Body of pancreas (tissue), 4 donors: ENCODE results near the gene CAPRIN1.

Experiments
- POLR2A ChIP-seq, 3 donors: fragments of 450-650 bp; IDR thresholded peaks; one replicate each; pipeline ENCODE4 v1.6.1; 2016; ENCODE audit warnings: antibody characterized with exemption in 3 of 3, mild to moderate bottlenecking in 2 of 3
- TF ChIP-seq, protein P1 (sequence below), 7 experiments: fragments of 450-650 bp in 4 of 7; fragments of 200-600 bp in 3 of 7; sonication (generic) in 3 of 7; IDR thresholded peaks; one replicate each; pipeline ENCODE4 v1.5.1; 2016 to 2019; ENCODE audit warnings: antibody characterized with exemption in 7 of 7

DNA sequence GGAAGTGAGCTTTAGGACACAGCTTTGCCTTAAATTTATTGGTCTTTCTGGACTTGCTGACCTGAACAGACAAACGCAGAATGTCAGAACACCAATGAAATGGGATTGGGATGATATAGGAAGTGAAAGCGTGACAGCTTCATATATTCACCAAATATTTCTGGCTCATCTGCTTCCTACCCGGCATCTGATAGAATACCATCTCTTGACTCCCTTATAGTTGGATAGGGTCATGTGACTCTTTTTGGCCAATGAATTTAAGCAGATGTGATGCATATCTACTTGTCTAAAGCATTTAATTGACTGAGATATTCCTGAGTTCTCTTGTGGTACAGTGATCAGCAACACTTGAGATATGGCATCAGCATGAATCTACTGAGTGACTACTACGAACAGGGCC is 2.5 kb upstream of the CAPRIN1 start:
- TF ChIP-seq, protein P1, sequence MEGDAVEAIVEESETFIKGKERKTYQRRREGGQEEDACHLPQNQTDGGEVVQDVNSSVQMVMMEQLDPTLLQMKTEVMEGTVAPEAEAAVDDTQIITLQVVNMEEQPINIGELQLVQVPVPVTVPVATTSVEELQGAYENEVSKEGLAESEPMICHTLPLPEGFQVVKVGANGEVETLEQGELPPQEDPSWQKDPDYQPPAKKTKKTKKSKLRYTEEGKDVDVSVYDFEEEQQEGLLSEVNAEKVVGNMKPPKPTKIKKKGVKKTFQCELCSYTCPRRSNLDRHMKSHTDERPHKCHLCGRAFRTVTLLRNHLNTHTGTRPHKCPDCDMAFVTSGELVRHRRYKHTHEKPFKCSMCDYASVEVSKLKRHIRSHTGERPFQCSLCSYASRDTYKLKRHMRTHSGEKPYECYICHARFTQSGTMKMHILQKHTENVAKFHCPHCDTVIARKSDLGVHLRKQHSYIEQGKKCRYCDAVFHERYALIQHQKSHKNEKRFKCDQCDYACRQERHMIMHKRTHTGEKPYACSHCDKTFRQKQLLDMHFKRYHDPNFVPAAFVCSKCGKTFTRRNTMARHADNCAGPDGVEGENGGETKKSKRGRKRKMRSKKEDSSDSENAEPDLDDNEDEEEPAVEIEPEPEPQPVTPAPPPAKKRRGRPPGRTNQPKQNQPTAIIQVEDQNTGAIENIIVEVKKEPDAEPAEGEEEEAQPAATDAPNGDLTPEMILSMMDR (IDR thresholded peaks at IDR 0.05): no peak
- TF ChIP-seq POLR2A (IDR thresholded peaks at IDR 0.05): no peak
